ENCODE measurements around the gene HDAC4.

DNA sequence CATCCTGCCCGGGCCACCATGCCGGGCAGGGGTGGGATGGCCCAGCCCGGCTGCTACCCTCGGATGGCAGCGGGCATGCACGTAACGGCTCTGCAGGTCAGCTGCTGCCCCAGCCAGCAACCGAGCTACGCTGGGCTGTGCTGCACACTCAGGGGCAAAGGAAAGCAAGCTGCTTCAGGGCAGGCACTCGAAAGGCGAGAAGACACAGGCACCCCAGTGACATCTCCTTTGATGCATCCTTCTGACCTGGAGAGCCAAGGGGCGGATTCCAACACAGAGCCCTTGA is 8.8 kb downstream of the HDAC4 start:
- TF ChIP-seq, protein P1, sequence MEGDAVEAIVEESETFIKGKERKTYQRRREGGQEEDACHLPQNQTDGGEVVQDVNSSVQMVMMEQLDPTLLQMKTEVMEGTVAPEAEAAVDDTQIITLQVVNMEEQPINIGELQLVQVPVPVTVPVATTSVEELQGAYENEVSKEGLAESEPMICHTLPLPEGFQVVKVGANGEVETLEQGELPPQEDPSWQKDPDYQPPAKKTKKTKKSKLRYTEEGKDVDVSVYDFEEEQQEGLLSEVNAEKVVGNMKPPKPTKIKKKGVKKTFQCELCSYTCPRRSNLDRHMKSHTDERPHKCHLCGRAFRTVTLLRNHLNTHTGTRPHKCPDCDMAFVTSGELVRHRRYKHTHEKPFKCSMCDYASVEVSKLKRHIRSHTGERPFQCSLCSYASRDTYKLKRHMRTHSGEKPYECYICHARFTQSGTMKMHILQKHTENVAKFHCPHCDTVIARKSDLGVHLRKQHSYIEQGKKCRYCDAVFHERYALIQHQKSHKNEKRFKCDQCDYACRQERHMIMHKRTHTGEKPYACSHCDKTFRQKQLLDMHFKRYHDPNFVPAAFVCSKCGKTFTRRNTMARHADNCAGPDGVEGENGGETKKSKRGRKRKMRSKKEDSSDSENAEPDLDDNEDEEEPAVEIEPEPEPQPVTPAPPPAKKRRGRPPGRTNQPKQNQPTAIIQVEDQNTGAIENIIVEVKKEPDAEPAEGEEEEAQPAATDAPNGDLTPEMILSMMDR (IDR thresholded peaks at IDR 0.05): no peak
- no peak for TF ChIP-seq ZFX (IDR thresholded peaks at IDR 0.05; ENCODE audit: borderline replicate concordance)

Measured in 22Rv1 (cell line).